PC-9 (cell line): ENCODE data around the gene NGB. TPM values are rescaled to one million over a fixed set of nuclear protein-coding genes. Genes with fewer than 3 reads are reported as not detected.
A peak's percentile ranks its signal among the peaks of the same experiment; 100 is the strongest.

Source experiments
- BruUV-seq: library from RNA; stranded (reverse); fragments of 400-500 nt; replicated peaks from 2 replicates; lab custom pipeline; 2021; lab: Mats Ljungman, UMichigan
- CTCF ChIA-PET: fragments of 300-600 bp; sonication (Branson Sonifier 250); formaldehyde crosslinking; loops from one replicate; lab custom pipeline; 2022; ENCODE audit warnings: antibody characterized with exemption; lab: Charles Lee
- POLR2A ChIA-PET: fragments of 300-600 bp; sonication (Branson Sonifier 250); formaldehyde crosslinking; loops from one replicate; lab custom pipeline; 2022; ENCODE audit warnings: antibody characterized with exemption; ENCODE audit not compliant: unreplicated experiment; lab: Charles Lee
- DNase-seq, 2 experiments: peaks; one replicate each; pipeline versions ENCODE4 v3.0.0 to v3.0.0-alpha.2; 2015 to 2022; ENCODE audit warnings: mixed read lengths in 1 of 2
- H2AFZ ChIP-seq: fragments of 200-600 bp; sonication (generic); 2 replicates; pipeline ENCODE4 v1.8.1; 2017; ENCODE audit warnings: antibody characterized with exemption
- H3F3A ChIP-seq: fragments of 200-600 bp; sonication (generic); 2 replicates; pipeline ENCODE4 v1.8.1; 2017; ENCODE audit warnings: antibody characterized with exemption, mild to moderate bottlenecking, low read depth; ENCODE audit not compliant: insufficient read depth
- H3K27ac ChIP-seq: fragments of 200-600 bp; sonication (generic); 2 replicates; pipeline ENCODE4 v1.6.1; 2016; ENCODE audit warnings: mixed run types
- H3K27me3 ChIP-seq: fragments of 200-600 bp; sonication (generic); 2 replicates; pipeline ENCODE4 v1.6.1; 2016; ENCODE audit warnings: low read depth, mixed run types; ENCODE audit not compliant: insufficient read depth
- H3K36me3 ChIP-seq: fragments of 200-600 bp; sonication (generic); 2 replicates; pipeline ENCODE4 v1.6.1; 2016; ENCODE audit warnings: low read depth, mixed run types
- H3K4me1 ChIP-seq: fragments of 200-600 bp; sonication (generic); replicated peaks from 2 replicates; pipeline ENCODE4 v1.6.1; 2016; ENCODE audit warnings: mixed run types; ENCODE audit not compliant: insufficient read depth
- H3K4me2 ChIP-seq: fragments of 200-600 bp; sonication (generic); 2 replicates; pipeline ENCODE4 v1.6.1; 2017; ENCODE audit warnings: mixed run types
- H3K4me3 ChIP-seq: fragments of 200-600 bp; sonication (generic); 2 replicates; pipeline ENCODE4 v1.6.1; 2016; ENCODE audit warnings: mixed run types
- H3K79me2 ChIP-seq: fragments of 200-600 bp; sonication (generic); 2 replicates; pipeline ENCODE4 v1.6.1; 2017; ENCODE audit warnings: low read depth, mixed run types
- H3K9me2 ChIP-seq: fragments of 200-600 bp; sonication (generic); 2 replicates; pipeline ENCODE4 v1.8.1; 2017; ENCODE audit warnings: mild to moderate bottlenecking; ENCODE audit not compliant: insufficient read depth
- H3K9me3 ChIP-seq: fragments of 200-600 bp; sonication (generic); 2 replicates; pipeline ENCODE4 v1.8.1; 2016; ENCODE audit warnings: low read depth; ENCODE audit not compliant: insufficient read depth
- H4K20me1 ChIP-seq: fragments of 200-600 bp; sonication (generic); 2 replicates; pipeline ENCODE4 v1.8.1; 2017; ENCODE audit not compliant: insufficient read depth
- EZH2 ChIP-seq: fragments of 200-600 bp; sonication (generic); IDR thresholded peaks from 2 replicates; pipeline ENCODE4 v1.8.0; 2017; ENCODE audit warnings: antibody characterized with exemption, low read depth
- intact Hi-C: fragments of 100-400 bp; cut with micrococcal nuclease; formaldehyde crosslinking; loops from one replicate; pipeline ENCODE4 v1.10.0; 2022; ENCODE audit not compliant: unreplicated experiment
- total RNA-seq: library from RNA; stranded (reverse); gene quantifications from 2 replicates; pipeline ENCODE4 v1.2.3, GENCODE V29; 2021
- TF ChIP-seq, protein P1 (sequence below): fragments of 200-600 bp; sonication (generic); conservative IDR thresholded peaks from 2 replicates; pipeline ENCODE4 v1.6.1; 2017; ENCODE audit warnings: mixed run types, antibody characterized with exemption, mild to moderate bottlenecking, moderate library complexity

Gene NGB
- total RNA-seq, 1 experiment from 2014 or later, result not detected

DNA sequence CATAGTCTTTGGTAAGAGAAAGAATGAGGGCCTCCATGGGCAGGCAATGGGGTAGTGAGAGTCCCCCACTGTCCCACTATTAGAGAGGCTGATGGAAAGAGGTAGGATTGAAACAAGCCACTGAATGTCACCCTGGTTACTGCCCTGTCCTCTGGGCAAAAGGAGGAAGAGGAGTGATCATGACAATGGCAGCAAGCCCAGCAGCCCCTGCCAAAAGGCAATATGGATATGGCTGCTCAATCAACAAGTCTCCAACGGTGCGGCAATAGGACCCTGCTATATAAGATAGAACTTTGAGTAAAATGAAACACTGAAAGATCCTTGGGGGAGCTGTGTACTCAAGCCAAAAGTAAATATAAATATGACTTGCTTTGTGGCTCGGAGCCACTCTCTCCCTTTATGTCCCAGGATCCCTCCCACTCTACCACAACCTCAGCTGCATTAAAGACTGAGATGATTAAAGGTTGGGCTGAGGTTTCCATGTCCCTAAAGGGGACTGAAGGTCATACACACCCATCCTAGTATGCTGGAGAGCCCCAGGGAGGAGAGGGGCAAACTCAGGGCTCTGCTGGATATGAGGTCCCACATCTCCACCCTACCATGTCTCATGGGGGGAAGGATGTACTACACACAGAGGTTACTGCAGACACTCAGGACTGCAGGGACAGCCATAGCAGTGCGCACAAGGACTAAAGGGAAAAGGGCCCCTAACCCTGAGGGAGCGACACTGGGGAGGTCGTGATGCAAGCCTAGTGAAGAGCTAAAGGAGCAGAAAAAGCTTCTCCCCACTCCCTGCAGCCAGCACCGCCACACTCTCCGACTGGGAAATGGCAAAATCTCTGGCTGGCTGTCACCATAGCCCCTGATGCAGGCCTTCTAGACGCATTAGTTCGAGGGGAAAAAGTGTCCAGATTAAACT is 43.8 kb upstream of the NGB start:
- no peak overlapping the region for H3K27ac ChIP-seq
- H3K4me3 ChIP-seq, result no peak overlapping the region
- peaks cover 6% of the 10 kb centered on the region; the same call in 1 of the 2 replicates for H3F3A ChIP-seq
- TF ChIP-seq, protein P1, sequence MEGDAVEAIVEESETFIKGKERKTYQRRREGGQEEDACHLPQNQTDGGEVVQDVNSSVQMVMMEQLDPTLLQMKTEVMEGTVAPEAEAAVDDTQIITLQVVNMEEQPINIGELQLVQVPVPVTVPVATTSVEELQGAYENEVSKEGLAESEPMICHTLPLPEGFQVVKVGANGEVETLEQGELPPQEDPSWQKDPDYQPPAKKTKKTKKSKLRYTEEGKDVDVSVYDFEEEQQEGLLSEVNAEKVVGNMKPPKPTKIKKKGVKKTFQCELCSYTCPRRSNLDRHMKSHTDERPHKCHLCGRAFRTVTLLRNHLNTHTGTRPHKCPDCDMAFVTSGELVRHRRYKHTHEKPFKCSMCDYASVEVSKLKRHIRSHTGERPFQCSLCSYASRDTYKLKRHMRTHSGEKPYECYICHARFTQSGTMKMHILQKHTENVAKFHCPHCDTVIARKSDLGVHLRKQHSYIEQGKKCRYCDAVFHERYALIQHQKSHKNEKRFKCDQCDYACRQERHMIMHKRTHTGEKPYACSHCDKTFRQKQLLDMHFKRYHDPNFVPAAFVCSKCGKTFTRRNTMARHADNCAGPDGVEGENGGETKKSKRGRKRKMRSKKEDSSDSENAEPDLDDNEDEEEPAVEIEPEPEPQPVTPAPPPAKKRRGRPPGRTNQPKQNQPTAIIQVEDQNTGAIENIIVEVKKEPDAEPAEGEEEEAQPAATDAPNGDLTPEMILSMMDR, result no peak
- no peak for TF ChIP-seq EZH2
- H2AFZ ChIP-seq, result no peak overlapping the region
- H3K4me1 ChIP-seq, result peaks cover 9% of the 10 kb centered on the region
- no peak for DNase-seq
- peaks cover 57% of the 10 kb centered on the region for H3K79me2 ChIP-seq
- no TSS peak for BruUV-seq
- H3K27me3 ChIP-seq, result no peaks in the 10 kb centered on the region
- CTCF ChIA-PET, result interaction anchor here (0.5 to 3.6 kb wide), 10 partner anchors 8 to 719 kb away, joined by 3 to 62 read pairs (median 8); partner anchors contain the start of genes SAMD15 and TMED8
- no peaks in the 10 kb centered on the region for H3K9me2 ChIP-seq
- H3K36me3 ChIP-seq, result no peaks in the 10 kb centered on the region
- no peak overlapping the region for H3K4me2 ChIP-seq
- peaks cover 46% of the 10 kb centered on the region for H4K20me1 ChIP-seq
- POLR2A ChIA-PET, result no interaction called here
- intact Hi-C loops, result loop anchor here (5.0 kb wide), 1 partner anchor 238 kb away; no protein-coding TSS in a partner anchor
- H3K9me3 ChIP-seq, result no peaks in the 10 kb centered on the region

DNA sequence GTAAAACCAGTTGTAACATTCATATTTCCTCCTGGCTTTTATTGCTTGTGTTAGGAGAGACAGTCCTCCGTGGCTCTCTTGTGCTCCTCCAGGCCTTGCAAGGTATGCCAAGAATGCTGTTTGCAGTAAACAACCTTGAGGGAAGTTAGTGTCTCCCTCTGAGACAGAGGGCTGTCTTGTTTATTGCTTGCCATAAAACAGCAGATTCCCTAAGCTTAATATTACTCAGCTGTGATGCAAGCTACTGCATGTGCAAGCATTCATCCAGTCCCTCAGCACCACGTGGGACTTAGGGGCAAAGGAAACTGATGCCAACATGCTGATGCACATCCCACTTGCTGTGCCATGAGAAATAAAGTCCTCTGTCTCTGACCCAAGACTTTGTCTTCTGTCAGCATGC is 43.0 kb upstream of the NGB start:
- Histone ChIP-seq H3K9me2 (no peaks in the 10 kb centered on the region), H3K27me3 (no peaks in the 10 kb centered on the region), H2AFZ (no peak overlapping the region), H3K36me3 (no peaks in the 10 kb centered on the region), H3K4me3 (no peak overlapping the region), H3K4me1 (peaks cover 1% of the 10 kb centered on the region; the same call in 1 of the 2 replicates), H3K79me2 (peaks cover 50% of the 10 kb centered on the region), H3K9me3 (no peaks in the 10 kb centered on the region), H3K27ac (no peak overlapping the region), H4K20me1 (peaks cover 38% of the 10 kb centered on the region), H3F3A (peaks cover 6% of the 10 kb centered on the region; the same call in 1 of the 2 replicates), H3K4me2 (no peak overlapping the region)
- TF ChIP-seq, protein P1, result 0 out of 2 replicates have a peak, but pooled peaks have one; percentile 9
- no peak for TF ChIP-seq EZH2
- ChIA-PET POLR2A (no interaction called here), CTCF (interaction anchor here (3.6 kb wide), 1 partner anchor 162 kb away, joined by 62 read pairs; no protein-coding TSS in a partner anchor)
- no TSS peak for BruUV-seq
- intact Hi-C loops, result no loop called here
- DNase-seq, result peak in 1 of 2 experiments; percentile 83

DNA sequence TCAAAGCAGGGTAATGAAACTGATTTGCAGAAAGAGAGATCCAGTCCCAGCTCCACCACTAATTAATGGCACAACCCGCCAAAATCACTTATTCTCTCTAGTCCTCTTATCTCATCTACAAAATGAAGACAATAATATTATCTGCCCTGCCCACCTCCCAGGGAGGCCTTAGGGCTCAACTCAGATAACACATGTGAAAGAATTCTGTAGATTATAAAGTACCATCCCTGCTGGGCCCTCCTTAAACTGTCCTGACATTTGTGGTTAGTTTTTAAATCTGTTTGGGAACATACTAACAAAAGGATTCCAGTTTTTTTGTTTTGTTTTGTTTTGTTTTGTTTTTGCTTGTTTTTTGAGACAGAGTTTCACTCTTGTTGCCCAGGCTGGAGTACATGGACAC is 42.4 kb upstream of the NGB start:
- no peak for TF ChIP-seq EZH2
- TF ChIP-seq, protein P1, result no peak
- intact Hi-C loops, result no loop called here
- peaks cover 34% of the 10 kb centered on the region for H4K20me1 ChIP-seq
- H2AFZ ChIP-seq, result no peak overlapping the region
- no peak for DNase-seq
- peaks cover 43% of the 10 kb centered on the region for H3K79me2 ChIP-seq
- H3K4me3 ChIP-seq, result no peak overlapping the region
- no peak overlapping the region for H3K27ac ChIP-seq
- H3K4me2 ChIP-seq, result no peak overlapping the region
- no peaks in the 10 kb centered on the region for H3K36me3 ChIP-seq
- peaks cover 6% of the 10 kb centered on the region; the same call in 1 of the 2 replicates for H3F3A ChIP-seq
- H3K27me3 ChIP-seq, result no peaks in the 10 kb centered on the region
- H3K4me1 ChIP-seq, result no peaks in the 10 kb centered on the region; the same call in 1 of the 2 replicates
- POLR2A ChIA-PET, result no interaction called here
- CTCF ChIA-PET, result interaction anchor here (3.6 kb wide), 1 partner anchor 161 kb away, joined by 62 read pairs; no protein-coding TSS in a partner anchor
- H3K9me3 ChIP-seq, result no peaks in the 10 kb centered on the region
- H3K9me2 ChIP-seq, result no peaks in the 10 kb centered on the region
- BruUV-seq, result no TSS peak
